ENCODE data around the gene HOXD3. TPM values are rescaled to one million over a fixed set of nuclear protein-coding genes. Genes with fewer than 3 reads are reported as not detected.

Gene HOXD3
- total and polyA plus RNA-seq, 4 donors: 0.07 to 2.5 (median 0.64) TPM

DNA sequence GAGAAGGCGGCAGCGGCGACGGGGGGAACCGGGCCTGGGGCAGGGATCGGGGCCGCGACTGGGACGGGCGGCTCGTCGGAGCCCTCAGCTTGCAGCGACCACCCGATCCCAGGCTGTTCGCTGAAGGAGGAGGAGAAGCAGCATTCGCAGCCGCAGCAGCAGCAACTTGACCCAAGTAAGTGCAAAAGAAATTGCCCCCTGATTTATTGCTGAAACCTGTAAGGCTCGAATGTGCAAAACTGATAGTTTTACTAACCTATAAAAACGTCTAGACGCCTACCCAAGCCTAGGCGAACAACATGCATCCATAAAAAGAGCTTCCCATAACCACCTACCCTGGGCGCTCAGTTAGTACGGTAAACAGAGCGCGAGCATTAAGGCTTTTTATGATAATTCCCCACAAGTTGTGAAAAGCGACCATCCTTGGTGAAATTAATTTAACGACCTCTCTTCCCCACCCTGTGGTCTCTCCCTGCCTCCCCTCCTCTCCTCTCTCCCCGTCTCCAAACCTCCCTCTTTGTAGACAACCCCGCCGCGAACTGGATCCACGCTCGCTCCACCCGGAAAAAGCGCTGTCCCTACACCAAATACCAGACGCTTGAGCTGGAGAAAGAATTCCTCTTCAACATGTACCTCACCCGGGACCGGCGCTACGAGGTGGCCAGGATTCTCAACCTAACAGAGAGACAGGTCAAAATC, 33.5 kb upstream of the HOXD3 start:
- Histone ChIP-seq H3K9me3 (ENCODE audit: control insufficient read depth in 4 of 4, insufficient read depth in 3 of 4, low read length in 3 of 4) (peaks cover 0 to 3% (median 0%) of the 10 kb centered on the region in 4 donors), H3K36me3 (ENCODE audit: control insufficient read depth in 4 of 4, insufficient read depth in 4 of 4, low read length in 4 of 4) (no peaks in the 10 kb centered on the region), H3K4me1 (ENCODE audit: control insufficient read depth in 5 of 5, insufficient read depth in 5 of 5, low read length in 5 of 5) (peaks cover 0 to 14% (median 7%) of the 10 kb centered on the region in 5 donors), H3K4me3 (no peak overlapping the region), H3K27ac (ENCODE audit: low read depth in 1 of 2, low read length in 1 of 2) (no peak overlapping the region), H3K9ac (ENCODE audit: insufficient read depth in 1 of 2, low read length in 2 of 2) (no peak overlapping the region), H3K27me3 (ENCODE audit: control insufficient read depth in 3 of 3, insufficient read depth in 3 of 3, low read length in 2 of 3) (peaks cover 18 to 90% (median 88%) of the 10 kb centered on the region in 3 donors)
- no peak for TF ChIP-seq CTCF (IDR thresholded peaks at IDR 0.05; ENCODE audit: control extremely low read depth, extremely low read depth)
- ATAC-seq (ENCODE audit: insufficient read depth, low FRiP score) (no peak), DNase-seq (no peak)
- WGBS, 2 donors: 6% methylated on average over 37 to 40 of the region's 40 CpGs

DNA sequence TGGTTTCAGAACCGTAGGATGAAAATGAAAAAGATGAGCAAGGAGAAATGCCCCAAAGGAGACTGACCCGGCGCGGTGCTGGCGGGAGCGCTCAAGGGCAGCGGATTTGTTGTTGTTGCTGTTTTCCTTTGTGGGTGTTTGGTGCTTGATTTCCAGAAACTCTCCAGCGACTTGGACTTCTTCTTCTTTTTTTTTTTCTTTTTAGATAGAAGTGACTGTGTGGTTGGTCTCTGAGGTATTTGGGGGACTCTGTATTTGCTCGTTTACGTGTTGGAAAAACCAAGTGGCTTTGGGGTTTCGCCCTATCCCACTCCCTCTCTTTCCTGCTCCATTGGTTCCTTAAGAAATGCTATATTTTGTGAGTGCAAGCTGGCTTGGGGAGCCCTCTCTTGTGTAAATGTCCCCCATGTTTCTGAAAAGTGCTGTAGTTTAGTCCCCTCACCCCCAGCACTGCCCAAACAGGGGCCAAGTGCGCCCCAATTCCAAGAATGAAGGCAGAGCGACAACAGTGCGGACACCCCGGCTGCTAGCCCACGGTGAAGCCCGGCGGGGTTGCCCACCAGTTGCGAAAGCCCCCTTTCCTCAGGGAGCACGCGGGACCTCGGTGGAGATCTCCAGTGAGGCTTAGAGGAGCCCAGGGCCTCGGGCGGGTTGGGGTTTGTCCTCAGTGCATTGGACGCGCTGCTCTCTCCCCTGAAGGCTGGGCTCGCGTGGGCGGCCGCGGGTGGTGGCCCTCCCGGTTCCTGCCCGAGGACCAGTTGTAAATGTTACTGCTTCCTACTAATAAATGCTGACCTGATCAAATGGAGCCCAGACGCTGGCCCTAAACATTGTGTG, 32.8 kb upstream of the HOXD3 start:
- no peak for TF ChIP-seq CTCF (IDR thresholded peaks at IDR 0.05; ENCODE audit: control extremely low read depth, extremely low read depth)
- no peak overlapping the region for H3K27ac ChIP-seq (ENCODE audit: low read depth in 1 of 2, low read length in 1 of 2)
- WGBS, 2 donors: 8 to 10% methylated on average over 34 of the region's 34 CpGs
- ATAC-seq (ENCODE audit: insufficient read depth, low FRiP score): no peak
- no peak for DNase-seq
- no peaks in the 10 kb centered on the region for H3K36me3 ChIP-seq (ENCODE audit: control insufficient read depth in 4 of 4, insufficient read depth in 4 of 4, low read length in 4 of 4)
- H3K4me1 ChIP-seq (ENCODE audit: control insufficient read depth in 5 of 5, insufficient read depth in 5 of 5, low read length in 5 of 5): peaks cover 0 to 17% (median 8%) of the 10 kb centered on the region in 5 donors
- no peak overlapping the region for H3K9ac ChIP-seq (ENCODE audit: insufficient read depth in 1 of 2, low read length in 2 of 2)
- peaks cover 0 to 4% (median 0%) of the 10 kb centered on the region in 4 donors for H3K9me3 ChIP-seq (ENCODE audit: control insufficient read depth in 4 of 4, insufficient read depth in 3 of 4, low read length in 3 of 4)
- H3K27me3 ChIP-seq (ENCODE audit: control insufficient read depth in 3 of 3, insufficient read depth in 3 of 3, low read length in 2 of 3): peaks cover 20 to 91% (median 88%) of the 10 kb centered on the region in 3 donors
- no peak overlapping the region for H3K4me3 ChIP-seq

DNA sequence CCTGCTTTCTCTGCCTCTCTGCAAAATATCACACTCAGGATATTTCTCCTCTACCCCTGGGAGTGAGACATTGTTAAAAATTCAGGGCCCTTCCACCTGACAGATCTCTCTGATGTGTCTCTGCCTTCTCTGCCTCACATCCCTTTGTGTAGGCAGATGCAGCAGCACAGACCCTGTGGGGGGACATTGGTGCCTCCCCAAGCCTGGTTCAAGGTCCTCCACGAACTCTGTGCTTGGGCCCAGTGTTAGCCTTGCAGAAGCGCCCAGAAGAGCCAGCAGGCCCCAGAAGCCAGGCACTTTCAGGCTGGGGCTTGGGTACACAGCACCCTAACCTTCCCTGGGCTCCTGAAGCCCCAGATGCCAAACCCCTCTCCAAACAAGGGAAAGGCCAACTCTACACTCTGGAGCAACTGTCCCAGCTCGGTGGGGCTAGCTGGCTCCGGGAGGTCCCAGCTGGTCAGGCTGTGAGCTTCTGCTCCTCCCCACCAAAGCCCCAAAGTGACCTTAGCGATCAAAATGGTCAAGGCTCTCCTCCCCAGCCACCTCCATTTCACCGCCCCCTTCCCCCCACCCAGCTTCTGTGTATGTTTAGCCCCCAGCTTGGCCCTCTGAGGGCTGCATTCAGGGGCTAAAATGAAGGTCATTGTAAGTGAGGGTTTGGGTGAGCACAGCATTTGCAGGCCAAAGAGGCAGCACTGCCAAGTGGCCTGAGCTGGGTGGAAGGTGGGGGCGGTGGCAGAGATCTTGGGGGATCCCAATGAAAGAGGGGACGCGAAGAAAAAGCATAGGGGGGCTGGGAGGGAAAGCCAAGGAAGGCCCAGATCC, 31.9 kb upstream of the HOXD3 start:
- Histone ChIP-seq H3K27me3 (ENCODE audit: control insufficient read depth in 3 of 3, insufficient read depth in 3 of 3, low read length in 2 of 3) (peaks cover 21 to 82% (median 81%) of the 10 kb centered on the region in 3 donors), H3K27ac (ENCODE audit: low read depth in 1 of 2, low read length in 1 of 2) (no peak overlapping the region), H3K4me3 (no peak overlapping the region), H3K9ac (ENCODE audit: insufficient read depth in 1 of 2, low read length in 2 of 2) (no peak overlapping the region), H3K36me3 (ENCODE audit: control insufficient read depth in 4 of 4, insufficient read depth in 4 of 4, low read length in 4 of 4) (no peaks in the 10 kb centered on the region), H3K9me3 (ENCODE audit: control insufficient read depth in 4 of 4, insufficient read depth in 3 of 4, low read length in 3 of 4) (peaks cover 0 to 7% (median 0%) of the 10 kb centered on the region in 4 donors), H3K4me1 (ENCODE audit: control insufficient read depth in 5 of 5, insufficient read depth in 5 of 5, low read length in 5 of 5) (peaks cover 0 to 17% (median 8%) of the 10 kb centered on the region in 5 donors)
- TF ChIP-seq CTCF (IDR thresholded peaks at IDR 0.05; ENCODE audit: control extremely low read depth, extremely low read depth): no peak
- WGBS, 2 donors: 27 to 31% methylated on average over 9 of the region's 9 CpGs
- DNase-seq (no peak), ATAC-seq (ENCODE audit: insufficient read depth, low FRiP score) (no peak)

Measured in lung (tissue), 12 donors.